PC-9 (cell line): ENCODE measurements around the gene NUDT6.

Experiments used
- EZH2 ChIP-seq: fragments of 200-600 bp; sonication (generic); IDR thresholded peaks from 2 replicates; pipeline ENCODE4 v1.8.0; 2017; ENCODE audit warnings: antibody characterized with exemption, low read depth
- TF ChIP-seq, protein P1 (sequence below): fragments of 200-600 bp; sonication (generic); conservative IDR thresholded peaks from 2 replicates; pipeline ENCODE4 v1.6.1; 2017; ENCODE audit warnings: mixed run types, antibody characterized with exemption, mild to moderate bottlenecking, moderate library complexity

DNA sequence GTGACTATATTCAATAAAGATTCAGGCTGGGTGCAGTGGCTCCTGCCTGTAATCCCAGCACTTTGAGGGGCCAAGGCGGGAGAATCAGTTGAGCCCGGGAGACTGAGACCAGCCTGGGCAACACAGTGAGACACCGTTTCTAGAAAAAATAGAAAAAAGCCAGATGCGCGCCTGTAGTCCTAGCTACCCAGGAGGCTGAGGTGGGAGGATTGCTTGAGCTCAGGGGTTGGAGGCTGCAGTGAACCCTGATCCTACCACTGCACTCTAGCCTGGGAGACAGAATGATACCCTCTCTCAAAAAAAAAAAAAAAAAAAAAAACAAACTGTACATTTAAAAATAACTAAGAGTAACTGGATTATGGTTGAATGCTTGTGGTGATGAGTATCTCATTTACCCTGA, 1.1 kb downstream of the NUDT6 start:
- TF ChIP-seq, protein P1, sequence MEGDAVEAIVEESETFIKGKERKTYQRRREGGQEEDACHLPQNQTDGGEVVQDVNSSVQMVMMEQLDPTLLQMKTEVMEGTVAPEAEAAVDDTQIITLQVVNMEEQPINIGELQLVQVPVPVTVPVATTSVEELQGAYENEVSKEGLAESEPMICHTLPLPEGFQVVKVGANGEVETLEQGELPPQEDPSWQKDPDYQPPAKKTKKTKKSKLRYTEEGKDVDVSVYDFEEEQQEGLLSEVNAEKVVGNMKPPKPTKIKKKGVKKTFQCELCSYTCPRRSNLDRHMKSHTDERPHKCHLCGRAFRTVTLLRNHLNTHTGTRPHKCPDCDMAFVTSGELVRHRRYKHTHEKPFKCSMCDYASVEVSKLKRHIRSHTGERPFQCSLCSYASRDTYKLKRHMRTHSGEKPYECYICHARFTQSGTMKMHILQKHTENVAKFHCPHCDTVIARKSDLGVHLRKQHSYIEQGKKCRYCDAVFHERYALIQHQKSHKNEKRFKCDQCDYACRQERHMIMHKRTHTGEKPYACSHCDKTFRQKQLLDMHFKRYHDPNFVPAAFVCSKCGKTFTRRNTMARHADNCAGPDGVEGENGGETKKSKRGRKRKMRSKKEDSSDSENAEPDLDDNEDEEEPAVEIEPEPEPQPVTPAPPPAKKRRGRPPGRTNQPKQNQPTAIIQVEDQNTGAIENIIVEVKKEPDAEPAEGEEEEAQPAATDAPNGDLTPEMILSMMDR, result no peak
- TF ChIP-seq EZH2, result no peak
